Measurements from ENCODE around the gene SLC7A1. TPM values are rescaled to one million over a fixed set of nuclear protein-coding genes. Genes with fewer than 3 reads are reported as not detected.

Gene SLC7A1
- polyA plus RNA-seq, 3 donors, result 0.89 to 2.2 (median 0.92) TPM

GRCh38 chr13:29564818-29565217 is 30.7 kb downstream of the SLC7A1 start:
- Mint-ChIP-seq H3K4me1 (peaks cover 2% of the 10 kb centered on the region), H3K27ac (no peak overlapping the region), H3K36me3 (peaks cover 2 to 6% of the 10 kb centered on the region in 2 donors), H3K27me3 (ENCODE audit: low read depth in 3 of 3) (no peaks in the 10 kb centered on the region), H3K4me3 (no peak overlapping the region), H3K9me3 (no peaks in the 10 kb centered on the region)
- Histone ChIP-seq H3K4me1 (ENCODE audit: control insufficient read depth in 1 of 2, insufficient read depth in 2 of 2, low read length in 2 of 2) (no peaks in the 10 kb centered on the region), H4K20me1 (ENCODE audit: insufficient read depth, low read length) (no peaks in the 10 kb centered on the region), H3K27ac (ENCODE audit: low read depth in 1 of 2, low read length in 2 of 2) (no peak overlapping the region), H3K4me3 (replicated peaks in 1 of 3; ENCODE audit: low read depth in 2 of 3, low read length in 3 of 3) (no peak overlapping the region), H3K36me3 (replicated peaks in 1 of 2; ENCODE audit: control insufficient read depth in 1 of 2, insufficient read depth in 2 of 2, low read length in 2 of 2) (no peaks in the 10 kb centered on the region), H3K79me2 (ENCODE audit: insufficient read depth, low read length) (peaks cover 86% of the 10 kb centered on the region), H3K27me3 (ENCODE audit: control insufficient read depth in 2 of 2, insufficient read depth in 2 of 2, low read length in 2 of 2) (no peaks in the 10 kb centered on the region), H3K9ac (ENCODE audit: insufficient read depth, low read length, poor library complexity, severe bottlenecking) (no peak overlapping the region), H2AFZ (ENCODE audit: insufficient read depth, low read depth, low read length, poor library complexity, severe bottlenecking) (no peak overlapping the region), H3K9me3 (replicated peaks in 1 of 2; ENCODE audit: control insufficient read depth in 1 of 2, insufficient read depth in 1 of 2, low read length in 2 of 2) (no peaks in the 10 kb centered on the region), H3K4me2 (replicated peaks; ENCODE audit: extremely low read depth, low read length, poor library complexity, severe bottlenecking) (no peak overlapping the region)
- no peak for TF ChIP-seq CTCF (IDR thresholded peaks at IDR 0.05)
- no peak for DNase-seq
- intact Hi-C loops (cut with micrococcal nuclease), result no loop called here

GRCh38 chr13:29564373-29564772 is 31.1 kb downstream of the SLC7A1 start:
- peaks cover 82% of the 10 kb centered on the region for H3K79me2 ChIP-seq (ENCODE audit: insufficient read depth, low read length)
- no peak overlapping the region for H3K27ac ChIP-seq (ENCODE audit: low read depth in 1 of 2, low read length in 2 of 2)
- intact Hi-C loops (cut with micrococcal nuclease), result no loop called here
- no peak overlapping the region for H2AFZ ChIP-seq (ENCODE audit: insufficient read depth, low read depth, low read length, poor library complexity, severe bottlenecking)
- no peak overlapping the region for H3K4me3 ChIP-seq (replicated peaks in 1 of 3; ENCODE audit: low read depth in 2 of 3, low read length in 3 of 3)
- DNase-seq, result no peak
- Mint-ChIP-seq H3K4me3 (no peak overlapping the region), H3K4me1 (peaks cover 2% of the 10 kb centered on the region), H3K27ac (peak overlapping the region in 1 of 7 donors; percentile 9), H3K9me3 (no peaks in the 10 kb centered on the region), H3K36me3 (peaks cover 2% of the 10 kb centered on the region in 2 donors), H3K27me3 (ENCODE audit: low read depth in 3 of 3) (no peaks in the 10 kb centered on the region)
- H3K9me3 ChIP-seq (replicated peaks in 1 of 2; ENCODE audit: control insufficient read depth in 1 of 2, insufficient read depth in 1 of 2, low read length in 2 of 2), result no peaks in the 10 kb centered on the region
- H3K9ac ChIP-seq (ENCODE audit: insufficient read depth, low read length, poor library complexity, severe bottlenecking), result no peak overlapping the region
- TF ChIP-seq CTCF (IDR thresholded peaks at IDR 0.05), result no peak
- H3K36me3 ChIP-seq (replicated peaks in 1 of 2; ENCODE audit: control insufficient read depth in 1 of 2, insufficient read depth in 2 of 2, low read length in 2 of 2), result no peaks in the 10 kb centered on the region
- no peaks in the 10 kb centered on the region for H3K4me1 ChIP-seq (ENCODE audit: control insufficient read depth in 1 of 2, insufficient read depth in 2 of 2, low read length in 2 of 2)
- no CpG with 5 or more reads among the region's 5 CpGs for WGBS (ENCODE audit: insufficient coverage)
- H3K27me3 ChIP-seq (ENCODE audit: control insufficient read depth in 2 of 2, insufficient read depth in 2 of 2, low read length in 2 of 2), result no peaks in the 10 kb centered on the region
- no peaks in the 10 kb centered on the region for H4K20me1 ChIP-seq (ENCODE audit: insufficient read depth, low read length)
- no peak overlapping the region for H3K4me2 ChIP-seq (replicated peaks; ENCODE audit: extremely low read depth, low read length, poor library complexity, severe bottlenecking)

Measured in CD14-positive monocyte (primary cell).